ENCODE data around the gene SIGMAR1. TPM values are rescaled to one million over a fixed set of nuclear protein-coding genes. Genes with fewer than 3 reads are reported as not detected.
A peak's percentile ranks its signal among the peaks of the same experiment; 100 is the strongest.
"Not testable (repeated sequence)": the region's sequence is repeated elsewhere in the genome, so short reads cannot be mapped to it uniquely, and the experiment has no call there.

SIGMAR1 gene
- total RNA-seq, 2 experiments from 2014 or later, result 11.7 to 12.1 TPM

- POLR2A ChIA-PET, result interaction anchor here (0.7 to 4.4 kb wide), 17 partner anchors 8 to 1086 kb away, joined by 3 to 84 read pairs (median 6); partner anchors contain the start of genes ARID3C, CCL27, CREB3 and DCTN3
- peak within 1 kb of the TSS; percentile 99 for H3K4me3 ChIP-seq (ENCODE audit: low read length)
- CTCF ChIA-PET, result interaction anchor here (1.0 to 5.9 kb wide), 9 partner anchors 9 to 267 kb away, joined by 3 to 57 read pairs (median 8); partner anchors contain the start of genes ARID3C, CCL27, RPP25L and SIGMAR1
- Mint-ChIP-seq H3K4me1 (ENCODE audit: low read depth) (peaks cover 34% of the 10 kb centered on the region), H3K27me3 (no peaks in the 10 kb centered on the region), H3K36me3 (ENCODE audit: low read depth) (peaks cover 49% of the 10 kb centered on the region), H3K4me3 (peak within 1 kb of the TSS; percentile 97), H3K9me3 (no peaks in the 10 kb centered on the region), H3K27ac (peak within 1 kb of the TSS; percentile 88)
- peaks cover 37% of the 10 kb centered on the region for H3K36me3 ChIP-seq (ENCODE audit: insufficient read depth, low read length)
- DNase-seq (peak; percentile 90 to 98 (median 96)), ATAC-seq (ENCODE audit: poor library complexity) (peak; percentile 88)
- no peaks in the 10 kb centered on the region for H3K27me3 ChIP-seq (ENCODE audit: control insufficient read depth in 1 of 2, insufficient read depth in 2 of 2, low read length in 2 of 2)
- peak within 1 kb of the TSS; percentile 68 to 85 for H3K27ac ChIP-seq (ENCODE audit: low read depth in 1 of 2, low read length in 2 of 2)
- H3K4me1 ChIP-seq (ENCODE audit: insufficient read depth, low read length), result peaks cover 38% of the 10 kb centered on the region
- intact Hi-C loops (cut with DNase I, micrococcal nuclease), result loop anchor here (1.0 to 5.0 kb wide), 4 partner anchors 15 to 56 kb away; partner anchors contain the start of gene RPP25L (in 1 of the 2)
- H3K9me3 ChIP-seq (ENCODE audit: control insufficient read depth in 1 of 2, insufficient read depth in 1 of 2, low read length in 2 of 2), result no peaks in the 10 kb centered on the region
- peak; percentile 54 for TF ChIP-seq CTCF (IDR thresholded peaks at IDR 0.05)
Observed at GRCh38 chr9:34646211-34647083, 8.9 kb upstream of the SIGMAR1 start, which contains the start of gene GALT. Gene GALT, plus strand, starts transcription at chr9:34646675. Its CDS starts 30 bp downstream, at chr9:34646705.

- Histone ChIP-seq H3K9me3 (ENCODE audit: control insufficient read depth in 1 of 2, insufficient read depth in 1 of 2, low read length in 2 of 2) (no peaks in the 10 kb centered on the region), H3K27ac (ENCODE audit: low read depth in 1 of 2, low read length in 2 of 2) (no peak overlapping the region), H3K4me3 (ENCODE audit: low read length) (no peak overlapping the region), H3K36me3 (ENCODE audit: insufficient read depth, low read length) (peaks cover 22% of the 10 kb centered on the region), H3K27me3 (ENCODE audit: control insufficient read depth in 1 of 2, insufficient read depth in 2 of 2, low read length in 2 of 2) (no peaks in the 10 kb centered on the region), H3K4me1 (ENCODE audit: insufficient read depth, low read length) (peaks cover 35% of the 10 kb centered on the region)
- Mint-ChIP-seq H3K27ac (no peak overlapping the region), H3K9me3 (no peaks in the 10 kb centered on the region), H3K27me3 (no peaks in the 10 kb centered on the region), H3K4me1 (ENCODE audit: low read depth) (peaks cover 34% of the 10 kb centered on the region), H3K4me3 (peak overlapping the region; percentile 48), H3K36me3 (ENCODE audit: low read depth) (peaks cover 37% of the 10 kb centered on the region)
- ChIA-PET POLR2A (interaction anchor here (1.4 to 4.4 kb wide), 4 partner anchors 8 to 25 kb away, joined by 6 to 84 read pairs (median 13); partner anchors contain the start of genes DCTN3 and SIGMAR1), CTCF (interaction anchor here (0.5 to 5.9 kb wide), 4 partner anchors 9 to 56 kb away, joined by 3 to 37 read pairs (median 4); no protein-coding TSS in a partner anchor)
- DNase-seq (no peak), ATAC-seq (ENCODE audit: poor library complexity) (no peak)
- TF ChIP-seq CTCF (IDR thresholded peaks at IDR 0.05), result no peak
- intact Hi-C loops (cut with DNase I, micrococcal nuclease), result loop anchor here in 1 of 2 experiments (5.0 kb wide), 1 partner anchor 33 kb away; the partner anchor contains the start of gene RPP25L
Observed at GRCh38 chr9:34644766-34645314, 7.3 kb upstream of the SIGMAR1 start.

- no peak for ATAC-seq (ENCODE audit: poor library complexity)
- H3K4me3 ChIP-seq (ENCODE audit: low read length), result no peak overlapping the region
- H3K27ac ChIP-seq (ENCODE audit: low read depth in 1 of 2, low read length in 2 of 2), result no peak overlapping the region
- H3K27me3 ChIP-seq (ENCODE audit: control insufficient read depth in 1 of 2, insufficient read depth in 2 of 2, low read length in 2 of 2), result no peaks in the 10 kb centered on the region
- H3K36me3 ChIP-seq (ENCODE audit: insufficient read depth, low read length), result peaks cover under 1% of the 10 kb centered on the region
- DNase-seq, result no peak
- intact Hi-C loops (cut with DNase I, micrococcal nuclease), result no loop called here
- Mint-ChIP-seq H3K36me3 (ENCODE audit: low read depth) (peaks cover 15% of the 10 kb centered on the region), H3K9me3 (no peaks in the 10 kb centered on the region), H3K4me1 (ENCODE audit: low read depth) (peaks cover 32% of the 10 kb centered on the region), H3K27me3 (no peaks in the 10 kb centered on the region), H3K27ac (no peak overlapping the region), H3K4me3 (peak overlapping the region; percentile 42)
- no peak for TF ChIP-seq CTCF (IDR thresholded peaks at IDR 0.05)
- POLR2A ChIA-PET, result interaction anchor here (0.8 kb wide), 1 partner anchor 30 kb away, joined by 3 read pairs; no protein-coding TSS in a partner anchor
- H3K4me1 ChIP-seq (ENCODE audit: insufficient read depth, low read length), result peaks cover 27% of the 10 kb centered on the region
- no peaks in the 10 kb centered on the region for H3K9me3 ChIP-seq (ENCODE audit: control insufficient read depth in 1 of 2, insufficient read depth in 1 of 2, low read length in 2 of 2)
- CTCF ChIA-PET, result interaction anchor here (0.8 to 2.1 kb wide), 2 partner anchors 9 to 32 kb away, joined by 3 to 7 read pairs; no protein-coding TSS in a partner anchor
Observed at GRCh38 chr9:34642679-34643078, 5.1 kb upstream of the SIGMAR1 start.

GRCh38 chr9:34639322-34639721 lies 1.7 kb upstream of the SIGMAR1 start:
- H3K4me1 Mint-ChIP-seq (ENCODE audit: low read depth), result peaks cover 34% of the 10 kb centered on the region
- H3K27me3 Mint-ChIP-seq; DNase-seq; H3K4me3 ChIP-seq (ENCODE audit: low read length); H3K27ac Mint-ChIP-seq; H3K27me3 ChIP-seq (ENCODE audit: control insufficient read depth in 1 of 2, insufficient read depth in 2 of 2, low read length in 2 of 2); H3K27ac ChIP-seq (ENCODE audit: low read depth in 1 of 2, low read length in 2 of 2); H3K4me3 Mint-ChIP-seq; H3K9me3 ChIP-seq (ENCODE audit: control insufficient read depth in 1 of 2, insufficient read depth in 1 of 2, low read length in 2 of 2); ATAC-seq (ENCODE audit: poor library complexity); H3K9me3 Mint-ChIP-seq: not testable (repeated sequence)
- Histone ChIP-seq H3K4me1 (ENCODE audit: insufficient read depth, low read length) (peaks cover 34% of the 10 kb centered on the region), H3K36me3 (ENCODE audit: insufficient read depth, low read length) (peaks cover 14% of the 10 kb centered on the region)
- intact Hi-C loops (cut with DNase I, micrococcal nuclease), result loop anchor here (2.0 to 10.0 kb wide), 4 partner anchors 23 to 585 kb away; partner anchors contain the start of genes CCL27 (in 1 of the 2), FANCG (in 1 of the 2) and VCP (in 1 of the 2)
- peaks cover 14% of the 10 kb centered on the region for H3K36me3 Mint-ChIP-seq (ENCODE audit: low read depth)
- ChIA-PET CTCF (interaction anchor here (0.8 to 1.1 kb wide), 2 partner anchors 12 to 27 kb away, joined by 5 to 7 read pairs; no protein-coding TSS in a partner anchor), POLR2A (interaction anchor here (3.5 to 5.0 kb wide), 2 partner anchors 19 to 24 kb away, joined by 46 to 54 read pairs; partner anchors contain the start of genes CCL27 and DCTN3)

Measured in CD4-positive, alpha-beta T cell (primary cell).